ENCODE data around the gene TAS2R1.

GRCh38 chr5:9610969-9611368 lies 19.2 kb downstream of the TAS2R1 start:
- TF ChIP-seq EZH2phosphoT487 (IDR thresholded peaks at IDR 0.05; ENCODE audit: borderline replicate concordance, low read depth) = no peak
- TF ChIP-seq CTCF (IDR thresholded peaks at IDR 0.05) = no peak
- no peak for TF ChIP-seq IRF3 (IDR thresholded peaks at IDR 0.05; ENCODE audit: low read depth, low read length)
- TF ChIP-seq NRF1 (IDR thresholded peaks at IDR 0.05; ENCODE audit: low read depth, low read length) = no peak
- TF ChIP-seq PBX3 (IDR thresholded peaks at IDR 0.05) = no peak
- no peak for TF ChIP-seq JUND (IDR thresholded peaks at IDR 0.05)

Data from SK-N-SH (cell line).